ENCODE results near the gene GUCA2B.

GUCA2B gene

DNA sequence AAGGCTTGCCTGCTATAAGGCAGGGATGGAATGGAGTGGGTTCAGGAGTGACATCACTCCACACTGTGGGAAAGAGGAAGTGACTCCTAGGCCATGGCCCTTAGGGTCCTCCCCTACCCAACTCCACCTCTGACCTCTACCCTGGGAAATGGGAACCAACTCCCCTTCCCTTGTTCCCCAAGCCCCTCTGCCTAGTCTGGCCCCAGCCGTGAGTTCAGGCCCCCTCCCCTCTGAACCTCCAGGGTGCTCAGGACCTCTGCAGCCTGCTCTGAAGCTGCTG is 15.1 kb downstream of the GUCA2B start:
- DNase-seq = no peak

DNA sequence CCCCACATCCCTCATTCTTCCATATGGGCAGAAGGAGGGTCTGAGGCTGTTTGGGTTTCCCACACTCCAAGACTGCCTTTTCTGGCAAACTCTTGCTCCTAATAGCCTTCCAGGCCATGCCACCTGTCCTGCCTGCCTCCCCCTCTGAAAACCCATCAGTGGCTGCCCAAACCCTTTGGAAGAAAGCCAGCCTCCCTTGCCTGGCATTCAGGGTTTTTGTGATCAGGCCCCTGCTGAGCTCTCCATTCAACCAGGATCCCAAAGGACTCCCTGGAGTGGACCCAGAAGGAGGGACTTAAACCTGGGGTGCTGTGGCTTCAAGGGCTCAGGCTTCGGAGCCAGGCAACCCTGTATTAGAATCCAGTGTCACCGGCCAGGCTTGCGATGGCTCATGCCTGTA is 15.6 kb downstream of the GUCA2B start:
- DNase-seq = no peak

DNA sequence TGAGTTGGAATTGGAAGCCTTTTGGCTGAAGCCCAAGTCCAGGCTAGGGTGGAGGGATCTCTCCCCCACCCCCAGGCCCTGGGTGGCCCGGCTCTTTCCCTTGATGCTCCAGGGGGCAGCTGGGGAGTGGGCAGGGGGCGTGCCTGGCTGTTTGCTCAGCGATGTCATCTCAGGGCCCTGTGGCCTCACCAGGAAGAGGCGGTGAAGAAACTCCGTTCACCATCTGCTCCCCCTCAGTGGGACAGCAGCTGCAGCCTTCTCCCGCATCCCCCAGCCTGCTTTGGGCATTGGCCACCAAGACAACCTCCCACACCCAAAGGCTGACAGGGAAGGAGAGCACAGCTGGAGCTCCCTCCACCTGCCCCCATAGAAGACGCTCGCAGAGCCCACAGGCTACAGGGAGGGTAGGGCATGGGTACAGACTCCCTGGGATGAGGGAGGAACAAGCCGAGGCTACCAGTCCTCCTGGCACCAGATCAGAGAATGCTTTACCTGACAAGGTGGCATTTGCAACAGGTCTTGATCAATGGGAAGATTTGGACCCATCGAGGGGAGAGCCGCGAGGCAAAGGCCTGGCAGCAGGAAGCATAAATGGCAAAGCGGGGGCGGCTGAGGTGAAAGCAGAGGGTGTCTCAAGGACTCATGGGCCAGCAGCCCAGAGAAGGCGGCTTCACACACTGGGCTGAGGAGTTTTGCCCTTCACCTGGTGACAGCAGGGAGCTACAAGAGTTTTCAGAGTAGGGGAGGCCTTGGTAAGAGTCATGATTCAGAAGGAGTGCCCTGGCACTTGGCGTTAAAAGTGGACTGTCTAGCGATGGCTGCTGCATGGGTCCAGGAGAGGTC is 17.8 kb downstream of the GUCA2B start:
- DNase-seq = no peak

DNA sequence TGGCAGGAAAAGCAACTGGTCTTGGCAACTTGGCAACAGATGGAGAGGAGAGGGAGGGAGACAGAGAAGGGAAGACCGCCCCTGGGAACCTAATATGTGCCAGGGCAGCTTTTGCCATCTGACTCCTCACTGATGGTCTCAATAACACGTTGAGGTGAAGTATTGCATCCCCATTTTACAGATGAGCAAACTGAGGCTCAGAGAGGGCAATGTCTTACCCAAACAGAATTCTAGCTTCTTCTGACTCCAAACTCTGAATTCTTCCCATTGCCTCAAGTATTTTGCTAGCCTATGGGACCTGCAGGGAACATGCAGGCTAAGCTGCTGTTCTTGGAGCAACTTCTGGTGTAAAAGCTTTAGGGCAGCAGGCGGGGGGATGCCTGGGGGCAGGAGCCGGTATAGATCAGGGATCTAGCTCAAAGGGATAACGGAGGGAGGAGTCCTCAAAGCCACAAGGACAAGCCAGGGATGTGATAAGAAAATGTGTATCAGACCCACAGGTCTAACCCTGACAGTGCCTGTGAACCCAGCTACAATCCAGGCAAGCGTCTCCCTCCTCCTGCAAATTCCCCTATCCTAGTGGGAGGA is 18.6 kb downstream of the GUCA2B start:
- DNase-seq = no peak

DNA sequence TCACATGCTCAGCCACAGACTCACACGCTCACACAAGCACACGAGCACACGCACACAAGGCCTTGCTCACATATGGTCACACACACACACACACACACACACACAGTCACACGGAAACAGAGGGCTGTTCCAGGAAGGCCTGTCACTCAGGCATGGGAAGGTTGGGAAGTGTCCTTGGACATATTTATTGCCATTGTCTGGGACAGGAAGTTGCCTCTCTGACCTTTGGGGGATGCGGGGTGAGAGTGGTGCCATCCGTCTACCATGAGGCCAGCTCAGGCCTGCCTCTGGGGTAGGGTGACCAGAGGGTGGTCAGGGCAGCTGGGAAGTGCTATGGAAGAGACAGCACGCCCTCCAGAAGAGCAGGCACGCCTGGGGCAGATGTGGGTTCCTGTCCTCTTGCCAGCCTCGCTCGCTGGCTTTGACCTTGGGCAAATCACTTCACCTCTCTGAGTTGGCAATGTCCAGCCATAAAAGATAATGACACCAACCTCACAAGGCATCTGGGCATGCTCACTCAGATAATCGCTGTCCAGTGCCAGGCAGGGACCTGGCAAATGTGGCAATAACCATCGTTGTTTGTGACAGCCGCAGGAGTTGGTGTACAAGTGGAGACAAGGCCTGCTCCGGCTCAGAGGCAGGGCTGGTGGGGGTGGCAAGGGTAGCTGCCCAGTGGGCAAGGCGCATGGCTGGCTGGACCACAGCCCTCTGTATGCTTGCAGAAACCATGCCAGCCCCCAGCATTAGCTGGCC is 19.3 kb downstream of the GUCA2B start:
- no peak for DNase-seq

DNA sequence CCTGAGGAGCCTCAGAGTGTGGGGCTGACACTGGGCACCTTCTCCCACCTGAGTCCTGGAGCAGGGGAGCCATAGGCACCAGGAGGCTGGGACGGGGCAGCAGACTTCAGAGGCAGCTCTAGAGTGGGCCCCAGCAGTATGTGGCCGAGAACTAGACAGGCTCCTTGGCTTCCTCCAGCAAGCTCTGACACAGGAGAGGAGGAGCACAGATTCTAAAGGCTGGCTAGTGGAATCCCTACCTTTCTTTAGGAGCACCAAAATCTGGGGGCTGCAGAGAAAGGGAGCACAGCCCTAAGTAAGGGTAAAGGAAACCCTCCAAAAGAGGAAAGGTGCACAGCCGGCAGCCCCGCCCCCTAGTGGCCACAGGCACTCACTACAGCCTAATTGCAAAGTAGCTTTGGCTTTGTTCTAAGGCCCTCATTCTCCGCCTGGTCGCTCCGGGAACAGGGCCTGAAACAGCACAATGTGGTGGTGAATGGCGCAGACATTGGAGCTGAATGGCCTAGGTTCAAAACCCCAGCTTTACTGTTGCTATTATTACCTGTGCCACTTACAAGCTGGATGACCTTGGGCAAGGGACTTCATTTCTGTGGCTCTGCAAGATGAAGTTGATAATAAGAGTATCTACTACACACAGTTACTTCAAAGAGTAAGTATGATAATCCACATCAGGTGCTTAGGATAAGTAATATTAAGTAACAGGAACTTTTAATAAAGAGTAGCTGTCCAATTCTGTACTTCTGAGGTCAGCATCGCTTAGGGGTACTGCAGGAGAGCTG is 20.1 kb downstream of the GUCA2B start:
- DNase-seq = peak; percentile 70

DNA sequence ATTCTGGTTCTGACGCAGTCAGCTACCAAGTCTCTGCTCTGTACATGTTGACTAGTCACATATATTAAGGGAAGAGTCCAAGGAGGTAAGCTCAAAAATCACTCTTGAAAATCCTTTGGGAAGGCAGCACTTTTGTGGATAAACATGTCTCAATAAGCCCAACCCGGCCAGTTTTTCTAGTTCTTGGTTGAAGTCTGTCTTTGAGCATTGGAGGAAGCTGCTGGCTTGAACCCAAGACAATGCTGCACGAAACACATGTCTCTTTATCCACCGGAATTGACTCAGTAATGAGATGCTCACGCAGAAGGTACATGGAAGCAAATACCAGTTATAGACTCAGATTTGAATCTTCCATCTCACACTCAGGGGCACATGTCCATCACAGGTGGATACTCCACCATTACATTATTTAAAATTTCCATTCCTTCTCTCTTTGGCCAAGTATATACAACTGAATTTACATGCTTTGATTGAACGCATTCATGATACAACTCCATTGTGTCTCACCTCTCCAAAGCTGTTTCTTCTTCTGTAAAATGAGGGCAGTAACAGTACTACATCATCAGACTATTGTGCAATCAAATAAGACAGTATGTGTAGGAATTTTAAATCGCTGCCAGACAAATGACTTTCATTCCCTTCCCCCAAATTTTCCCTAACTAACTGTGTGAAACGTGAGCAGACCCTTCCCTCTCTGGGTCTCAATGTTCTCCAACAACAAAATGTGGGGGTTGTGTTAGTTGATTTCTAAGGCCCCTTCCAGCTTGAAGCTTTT is 20.9 kb downstream of the GUCA2B start:
- DNase-seq = no peak

DNA sequence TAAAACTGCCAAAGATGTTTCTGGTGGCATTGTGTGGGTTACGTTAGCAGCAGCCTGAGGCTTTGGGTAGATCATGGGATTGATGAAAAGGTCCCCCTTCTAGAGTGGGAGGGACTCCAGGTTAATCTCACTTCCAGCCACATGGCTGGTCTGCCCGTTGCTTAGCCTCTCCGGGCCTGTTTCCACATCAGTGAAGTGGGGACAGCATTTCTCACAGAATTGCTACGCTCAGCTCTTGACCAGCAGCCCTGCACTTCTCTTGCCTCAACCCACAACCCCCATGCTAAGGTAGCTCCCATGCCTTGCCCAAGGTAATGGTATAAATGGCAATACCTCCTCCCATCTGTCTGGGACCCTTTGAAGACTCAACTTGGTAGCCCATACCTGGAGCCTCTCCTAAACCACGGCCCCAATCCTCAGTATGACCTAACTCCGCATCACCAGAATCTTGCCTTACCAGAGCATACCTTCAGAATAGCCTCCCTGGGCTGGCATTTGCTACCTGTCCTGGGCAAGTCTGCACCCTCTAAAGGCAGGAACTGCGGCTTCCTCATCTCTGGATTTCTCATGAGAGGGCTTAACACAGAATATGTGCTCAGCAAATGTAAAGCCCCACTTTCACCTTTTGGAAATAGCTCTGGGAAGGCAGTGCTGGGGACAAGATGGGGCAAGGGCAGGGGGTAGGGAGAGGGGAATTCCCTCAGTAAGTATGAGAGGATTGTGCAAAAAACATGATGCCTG is 22.3 kb downstream of the GUCA2B start:
- no peak for DNase-seq

DNA sequence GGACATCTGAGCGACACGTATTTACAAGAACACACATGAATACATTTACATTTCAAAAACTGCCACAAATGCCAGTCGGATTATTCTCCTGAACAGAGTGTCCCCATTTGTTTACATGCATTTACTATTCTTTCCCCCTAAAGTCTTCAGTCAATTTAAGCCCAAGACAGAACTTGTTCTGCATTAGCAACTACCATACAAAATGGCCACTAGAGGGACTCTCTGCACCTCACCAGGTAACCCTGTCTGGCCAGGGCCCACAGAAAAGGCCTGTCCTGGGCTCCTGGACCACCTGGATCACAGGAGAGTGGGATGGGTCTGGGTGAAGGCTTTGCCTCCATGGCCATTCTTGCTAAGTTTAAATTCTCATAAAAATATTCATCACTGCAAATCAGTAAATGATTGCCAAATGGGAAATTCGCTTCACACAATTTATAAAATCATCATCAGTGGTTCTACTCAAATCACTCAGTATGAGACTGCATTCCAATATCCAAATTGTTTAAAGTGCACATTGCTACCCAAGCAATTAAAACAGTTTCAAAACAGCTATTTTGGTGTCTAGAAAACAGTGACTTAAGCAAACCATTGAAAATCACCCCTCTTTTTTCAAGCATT is 23.8 kb downstream of the GUCA2B start:
- peak; percentile 26 for DNase-seq

DNA sequence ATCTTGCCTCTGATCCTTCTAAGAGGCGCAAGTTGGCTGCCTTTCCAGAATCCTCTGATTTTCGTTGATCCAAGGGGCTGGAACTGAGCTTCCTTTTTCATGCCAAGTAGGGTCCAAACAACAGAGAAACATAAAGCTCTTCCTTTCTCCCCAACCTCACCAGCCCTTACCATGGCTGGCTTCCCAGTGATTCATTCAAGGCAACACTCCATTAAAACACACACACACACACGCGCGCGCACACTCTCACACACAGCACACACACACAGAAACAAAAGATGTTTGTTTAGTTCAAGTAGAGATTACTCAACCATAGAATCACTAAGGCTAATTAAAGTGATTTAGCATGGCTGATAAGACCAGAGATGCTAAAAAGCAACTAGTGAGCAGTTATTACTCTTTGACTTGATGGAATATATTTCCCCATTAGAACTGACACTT is 24.4 kb downstream of the GUCA2B start:
- DNase-seq = no peak

DNA sequence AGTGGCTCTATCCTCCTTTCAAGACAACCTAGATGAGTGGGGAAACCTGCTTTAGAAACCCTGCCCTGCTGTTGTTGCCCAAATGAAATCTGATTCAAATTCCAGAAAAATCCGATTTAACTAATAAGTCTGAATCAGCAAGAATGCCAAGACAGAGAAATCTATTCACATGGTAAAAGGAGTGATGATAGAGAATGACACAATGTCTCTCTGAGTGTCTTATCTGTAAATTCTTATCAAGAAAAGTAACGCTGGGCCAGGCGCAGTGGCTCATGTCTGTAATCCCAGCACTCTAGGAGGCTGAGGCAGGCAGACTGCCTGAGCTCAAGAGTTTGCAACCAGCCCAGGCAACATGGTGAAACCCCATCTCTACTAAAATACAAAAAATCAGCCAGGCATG is 25.0 kb downstream of the GUCA2B start:
- DNase-seq = no peak

DNA sequence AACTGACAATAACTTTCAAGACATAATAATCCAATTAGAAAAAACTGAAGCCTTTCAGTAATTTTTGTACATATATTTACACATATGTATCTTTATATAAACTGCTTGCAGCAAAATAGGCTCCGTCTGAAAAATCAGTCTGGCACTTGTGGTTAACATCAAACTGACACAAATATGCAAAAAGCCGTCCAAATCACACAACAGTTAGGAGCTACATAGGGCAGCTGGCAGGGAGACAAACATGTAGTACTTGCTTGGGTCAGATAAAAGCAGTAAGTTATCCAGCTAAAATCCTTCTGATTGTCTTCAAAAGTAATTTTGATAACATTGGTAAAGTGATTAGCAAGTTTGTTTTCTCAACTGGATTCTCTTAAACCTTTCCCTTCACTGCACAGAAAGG is 26.1 kb downstream of the GUCA2B start:
- no peak for DNase-seq

DNA sequence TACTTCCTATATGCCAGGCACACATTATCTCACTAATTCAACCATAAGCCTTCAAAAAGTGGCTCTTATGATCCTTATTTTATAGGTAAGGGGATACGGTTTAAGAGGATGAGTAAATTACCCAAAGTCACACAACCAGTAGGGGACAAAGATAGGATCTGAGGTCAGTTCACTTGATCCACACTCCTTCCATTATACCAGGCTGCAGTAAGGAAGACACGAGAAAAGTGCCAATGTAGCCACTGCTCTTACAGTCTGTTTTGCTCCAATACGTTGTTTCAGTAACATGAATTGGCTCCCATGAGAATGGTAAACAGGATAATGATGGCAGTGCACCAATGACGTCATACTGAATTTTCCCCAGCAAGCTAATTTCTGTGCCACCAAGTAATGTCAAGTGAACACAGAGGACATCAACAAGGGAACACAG is 26.7 kb downstream of the GUCA2B start:
- DNase-seq = no peak

DNA sequence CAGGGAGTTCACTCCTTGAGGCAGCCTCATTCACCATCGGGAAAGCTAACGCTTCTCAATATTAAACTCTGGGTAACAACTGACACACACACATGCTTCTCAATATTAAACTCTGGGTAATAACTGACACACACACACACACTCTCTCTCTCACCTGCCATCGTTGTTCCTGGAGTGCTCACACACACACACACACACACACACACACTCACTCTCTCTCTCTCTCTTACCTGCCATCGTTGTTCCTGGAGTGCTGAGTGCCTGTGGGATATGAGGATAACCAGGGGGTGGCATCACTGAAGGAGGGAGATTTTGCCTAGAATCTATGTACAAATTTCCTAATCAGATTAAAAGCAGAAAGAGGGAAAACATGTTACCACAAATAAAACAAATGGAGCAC is 28.5 kb downstream of the GUCA2B start:
- DNase-seq = no peak

DNA sequence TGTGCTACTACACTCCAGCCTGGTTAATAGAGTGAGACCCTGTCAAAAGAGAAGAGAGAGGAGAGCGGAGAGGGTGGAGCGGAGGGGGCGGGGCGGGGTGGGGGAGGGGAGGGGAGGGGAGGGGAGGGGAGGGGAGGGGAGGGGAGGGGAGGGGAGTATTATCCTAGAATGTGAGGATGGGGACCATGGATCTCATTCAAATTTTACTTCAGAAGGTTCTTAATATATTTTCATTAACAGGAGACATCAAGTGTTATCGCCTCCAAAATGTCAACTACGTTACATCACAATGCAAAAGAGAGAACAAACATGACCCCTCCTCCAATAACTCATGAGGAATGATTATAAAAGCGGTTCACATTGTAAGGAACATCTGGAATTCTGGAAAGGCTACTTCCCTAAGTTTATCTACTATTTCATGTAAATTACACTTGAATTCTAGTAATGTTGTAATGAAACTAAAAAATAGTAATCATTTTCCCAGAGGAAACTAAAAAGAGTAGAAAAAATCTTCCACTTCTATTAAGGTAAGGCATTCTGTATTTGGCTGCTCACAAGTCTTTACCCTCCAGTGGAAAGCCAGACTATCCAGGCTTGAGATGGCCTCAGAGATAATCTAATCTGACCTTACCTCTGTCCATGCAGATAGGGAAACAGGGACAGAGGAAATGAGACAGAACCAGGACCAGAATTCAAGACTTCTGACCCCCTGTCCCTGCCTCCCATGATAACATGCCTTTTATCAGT is 30.2 kb downstream of the GUCA2B start:
- DNase-seq = no peak

DNA sequence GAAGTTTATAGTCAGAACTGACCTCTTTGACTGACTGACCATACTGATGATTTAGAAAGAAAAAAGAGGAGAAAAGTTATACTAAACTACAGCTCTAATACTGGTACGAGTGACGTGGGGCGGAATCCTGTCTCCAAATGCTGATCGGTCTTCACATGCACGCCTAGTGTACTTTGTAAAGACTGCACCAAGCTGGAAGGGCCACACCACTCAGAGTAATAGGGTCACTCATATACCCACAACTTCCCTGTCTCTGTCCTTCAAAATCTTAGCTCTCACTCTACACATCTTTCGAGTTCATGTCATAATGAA is 30.7 kb downstream of the GUCA2B start:
- no peak for DNase-seq

DNA sequence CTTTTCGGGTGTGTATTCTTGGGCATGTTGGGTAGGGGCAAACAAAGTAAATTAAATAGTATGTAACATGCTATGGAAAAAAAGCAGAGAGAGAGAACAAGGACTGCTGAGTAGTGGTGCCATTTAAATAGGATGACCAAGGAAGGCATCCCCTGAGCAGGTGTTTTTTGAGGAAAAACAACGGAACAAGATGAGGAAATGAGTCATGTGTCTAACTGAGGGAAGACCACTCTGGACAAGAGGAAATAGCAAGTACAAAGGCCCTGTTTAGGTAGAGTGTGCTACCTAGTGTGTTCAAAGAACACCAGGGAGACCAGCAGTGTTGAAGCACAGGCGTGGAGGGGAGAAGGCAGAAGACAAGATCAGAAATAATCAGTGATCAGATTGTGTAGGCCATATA is 31.4 kb downstream of the GUCA2B start:
- no peak for DNase-seq

DNA sequence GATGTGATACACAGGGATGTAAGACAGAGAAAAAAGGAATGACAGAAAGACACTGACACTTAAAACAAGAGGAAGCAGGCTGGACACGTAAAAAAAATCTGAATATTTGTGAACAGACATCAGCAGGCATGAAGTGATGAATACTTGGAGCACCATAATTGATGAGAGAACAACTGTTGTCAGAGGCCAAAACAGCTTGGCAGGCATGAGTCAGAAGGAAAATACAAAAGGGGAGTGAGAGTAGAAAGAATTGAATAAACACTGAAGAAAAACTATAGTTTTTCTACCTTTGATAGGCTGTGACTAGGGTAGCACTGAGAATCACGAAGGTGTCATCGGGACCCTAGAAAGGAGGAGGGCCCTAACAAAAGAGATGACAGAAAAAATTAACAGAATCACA is 32.9 kb downstream of the GUCA2B start:
- DNase-seq = no peak

DNA sequence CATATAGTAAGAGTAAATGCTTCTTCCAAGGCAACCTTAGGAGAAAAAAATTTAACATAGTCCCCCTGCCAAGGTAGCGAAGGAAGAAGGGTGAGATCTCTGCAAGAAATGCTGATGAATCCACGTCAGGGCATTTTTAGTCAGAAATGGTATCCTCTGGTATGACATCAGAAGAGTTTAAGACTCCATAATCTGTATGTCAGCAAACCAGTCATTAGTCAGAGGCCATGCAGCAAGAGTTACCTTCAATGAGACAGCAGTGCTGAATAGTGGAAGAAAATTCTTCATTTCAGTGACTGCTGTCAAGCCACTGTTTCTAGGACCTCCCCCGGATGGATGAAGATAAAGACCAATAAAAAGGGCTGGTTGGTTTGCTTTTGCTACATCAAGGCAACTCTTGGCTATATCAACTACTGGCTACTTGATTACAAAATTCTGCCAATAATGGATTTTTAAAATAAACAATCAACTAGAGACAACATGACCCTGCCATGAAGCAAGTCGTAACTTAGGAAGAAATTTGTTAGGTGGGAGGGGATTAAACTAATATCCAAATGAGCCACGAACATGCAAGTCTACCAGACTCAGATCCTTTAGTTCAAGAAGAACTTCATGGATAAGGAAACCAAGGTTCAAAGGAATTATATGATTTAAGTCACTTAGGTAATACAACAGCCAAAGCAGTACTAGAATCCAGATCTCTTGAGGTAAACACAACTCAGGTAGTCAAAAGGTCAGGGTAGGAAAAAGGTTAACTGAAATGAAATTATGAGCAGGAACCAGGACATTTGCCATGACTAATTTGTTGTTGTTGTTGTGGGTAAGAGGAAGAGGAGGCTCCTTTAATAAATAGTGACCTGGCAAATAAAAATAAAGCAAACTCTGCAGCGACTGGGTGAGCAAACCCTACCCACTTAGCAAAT is 37.0 kb downstream of the GUCA2B start:
- DNase-seq = no peak

DNA sequence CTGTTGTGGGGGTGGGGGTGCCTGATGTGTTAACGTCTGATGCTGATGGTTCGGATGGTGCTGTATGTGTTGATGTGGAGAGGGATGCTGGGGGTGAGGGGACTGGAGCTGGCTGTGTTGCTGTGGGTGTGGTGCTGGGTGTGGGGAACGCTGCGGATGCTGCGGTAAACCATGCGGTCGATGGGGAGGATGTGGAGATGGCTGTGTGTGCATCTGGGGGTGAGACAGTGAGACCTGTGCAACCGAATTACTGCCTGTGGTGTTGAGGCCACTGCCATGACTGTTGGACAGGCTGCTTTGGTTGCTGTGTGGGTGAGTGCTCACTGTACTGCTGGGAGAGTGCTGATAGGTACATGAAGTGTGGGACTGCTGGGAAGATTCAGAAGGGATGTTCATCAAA is 38.1 kb downstream of the GUCA2B start:
- no peak for DNase-seq

Data from CD4-positive, alpha-beta T cell treated with Interleukin-4 for 4 hours (primary cell).